Pancreas (tissue), 10 donors: Measurements from ENCODE around the gene DHRS4L2. TPM values are rescaled to one million over a fixed set of nuclear protein-coding genes. Genes with fewer than 3 reads are reported as not detected.

Experiments
- ATAC-seq, 4 donors: fragments of 200-7000 bp; cut with Tn5 transposase; one replicate each; pipeline versions ENCODE4 v1.8.0 to v1.9.1; 2020; ENCODE audit warnings: mild to moderate bottlenecking in 4 of 4, moderate library complexity in 4 of 4
- DNase-seq, 6 donors: peaks; one replicate each; pipeline ENCODE4 v3.0.0-alpha.2; 2020
- FAIRE-seq: peaks from 2 replicates; lab custom pipeline; 2012; peaks lifted over from hg19 to GRCh38; lab: Jason Lieb, UNC
- H3K27ac ChIP-seq, 4 donors: fragments of 200-600 bp; sonication (generic); 1 replicate in 3 of 4; 2 replicates in 1 of 4; pipeline versions ENCODE4 v1.5.0 to v1.8.0; 2020
- H3K27me3 ChIP-seq, 4 donors: fragments of 200-600 bp; one replicate each; pipeline ENCODE4 v1.8.0; 2021
- H3K36me3 ChIP-seq, 3 donors: fragments of 200-600 bp; sonication (generic) in 1 of 3; one replicate each; pipeline versions ENCODE4 v1.5.0 to v1.8.0; 2020 to 2021
- H3K4me1 ChIP-seq, 3 donors: fragments of 200-600 bp; one replicate each; pipeline ENCODE4 v1.8.0; 2021
- H3K4me3 ChIP-seq, 4 donors: fragments of 200-600 bp; sonication (generic) in 2 of 4; one replicate each; pipeline versions ENCODE4 v1.5.0 to v1.8.0; 2020 to 2021
- H3K9me3 ChIP-seq, 4 donors: fragments of 200-600 bp; one replicate each; pipeline ENCODE4 v1.8.0; 2021
- WGBS, 2 donors: extraction: QIAGEN DNeasy Blood & Tissue Kit; methylation state at CpG; one replicate each; pipeline ENCODE4 v1.1.7; 2013; 5-methylcytosine and 5-hydroxymethylcytosine counted together
- intact Hi-C, 3 donors: fragments of 100-400 bp; cut with DNase I; formaldehyde crosslinking; loops; one replicate each; pipeline versions ENCODE4 v1.11.1 to v1.14.2; 2022
- polyA plus RNA-seq, 2 donors: library from polyadenylated mRNA; stranded (reverse); fragments of 200-250 nt; gene quantifications; one replicate each; pipeline ENCODE4 v1.2.3, GENCODE V29; 2013
- total RNA-seq, 6 donors: library from RNA; stranded (reverse); fragmentation: NEBNext Ultra II Directional in 4 of 6; extraction: Animal tissue kit (Norgen Biotek cat#: 25700) in 4 of 6; gene quantifications; one replicate each; pipeline versions ENCODE4 v1.2.1 to v1.2.4, GENCODE V29; 2021 to 2023
- TF ChIP-seq, protein P1 (sequence below), 4 donors: fragments of 200-600 bp; sonication (generic) in 3 of 4; IDR thresholded peaks; one replicate each; pipeline versions ENCODE4 v1.5.0 to v1.8.0; 2021; ENCODE audit warnings: antibody characterized with exemption in 4 of 4
- donor health status: healthy with polysubstance abuse.
- donor health status: DM: no; HTN: no; CAD: no; lungs with moderate emphysema.
- donor health status: DM: no; HTN: no; CAD: no.
- donor health status: control.
- donor health status: control.
- donor health status: Bipolar disorder and iron deficiency.
- donor health status: DM: yes; HTN: yes; CAD: no.
- donor health status: DM: no; HTN: no; CAD: no.
- donor health status: DM: no; HTN: no; CAD: no.
- donor health status: DM: yes; HTN: yes; CAD: no.

The DHRS4L2 gene
- total and polyA plus RNA-seq, 8 donors, result 10.3 to 35.0 (median 12.5) TPM

DNA sequence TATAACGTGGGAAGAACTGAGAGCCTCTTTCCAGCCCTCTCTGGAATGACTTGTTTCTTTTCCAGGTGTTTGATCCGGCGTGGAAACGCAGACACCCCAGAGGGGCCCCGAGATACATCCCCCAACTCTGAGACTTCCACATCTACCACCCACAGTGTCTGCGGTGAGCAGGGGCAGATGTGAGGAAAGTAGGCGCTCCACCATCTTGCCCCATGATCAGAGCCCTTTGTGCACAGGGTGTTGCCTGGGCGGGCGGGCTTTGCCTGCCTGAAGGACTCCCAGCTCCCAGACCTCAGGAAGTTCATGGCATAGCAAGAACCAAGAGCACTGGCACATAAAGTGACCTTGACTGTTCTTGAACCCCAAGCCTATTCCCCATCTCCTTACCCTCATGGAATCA is 65.9 kb downstream of the DHRS4L2 start:
- TF ChIP-seq, protein P1, sequence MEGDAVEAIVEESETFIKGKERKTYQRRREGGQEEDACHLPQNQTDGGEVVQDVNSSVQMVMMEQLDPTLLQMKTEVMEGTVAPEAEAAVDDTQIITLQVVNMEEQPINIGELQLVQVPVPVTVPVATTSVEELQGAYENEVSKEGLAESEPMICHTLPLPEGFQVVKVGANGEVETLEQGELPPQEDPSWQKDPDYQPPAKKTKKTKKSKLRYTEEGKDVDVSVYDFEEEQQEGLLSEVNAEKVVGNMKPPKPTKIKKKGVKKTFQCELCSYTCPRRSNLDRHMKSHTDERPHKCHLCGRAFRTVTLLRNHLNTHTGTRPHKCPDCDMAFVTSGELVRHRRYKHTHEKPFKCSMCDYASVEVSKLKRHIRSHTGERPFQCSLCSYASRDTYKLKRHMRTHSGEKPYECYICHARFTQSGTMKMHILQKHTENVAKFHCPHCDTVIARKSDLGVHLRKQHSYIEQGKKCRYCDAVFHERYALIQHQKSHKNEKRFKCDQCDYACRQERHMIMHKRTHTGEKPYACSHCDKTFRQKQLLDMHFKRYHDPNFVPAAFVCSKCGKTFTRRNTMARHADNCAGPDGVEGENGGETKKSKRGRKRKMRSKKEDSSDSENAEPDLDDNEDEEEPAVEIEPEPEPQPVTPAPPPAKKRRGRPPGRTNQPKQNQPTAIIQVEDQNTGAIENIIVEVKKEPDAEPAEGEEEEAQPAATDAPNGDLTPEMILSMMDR (IDR thresholded peaks at IDR 0.05), result no peak
- no peak for ATAC-seq
- peaks cover 0 to 9% (median 0%) of the 10 kb centered on the region in 3 donors for H3K4me1 ChIP-seq
- intact Hi-C loops, result loop anchor here in 2 of 3 donors (5.0 kb wide), 1 partner anchor 38 kb away; the partner anchor contains the start of gene PCK2 (in 2 of the 2)
- H3K36me3 ChIP-seq, result no peaks in the 10 kb centered on the region
- DNase-seq, result no peak
- H3K27me3 ChIP-seq, result no peaks in the 10 kb centered on the region
- 87 to 94% methylated on average over 9 of the region's 9 CpGs for WGBS, 2 donors
- no peak overlapping the region for H3K4me3 ChIP-seq
- no peak for FAIRE-seq
- no peak overlapping the region for H3K27ac ChIP-seq
- H3K9me3 ChIP-seq, result no peaks in the 10 kb centered on the region

Other genes starting within 250 kb of the DHRS4L2 start
- 10 to 100 TPM; 10.8 to 24.8 (median 12.7) TPM for gene DHRS4, start 35.2 kb upstream of the DHRS4L2 start, total RNA-seq
- gene DHRS4, start 35.2 kb upstream of the DHRS4L2 start, polyA plus RNA-seq, result 10 to 100 TPM; 26.4 to 27.7 TPM
- gene CARMIL3, start 63.1 kb downstream of the DHRS4L2 start, total RNA-seq, result under 1 TPM; 0.31 to 1.00 (median 0.71) TPM
- 1 to 10 TPM; 2.7 to 4.0 TPM for gene CARMIL3, start 63.1 kb downstream of the DHRS4L2 start, polyA plus RNA-seq
- not detected for gene CPNE6, start 82.6 kb downstream of the DHRS4L2 start, total RNA-seq
- under 1 TPM in 1 of 2 donors, not detected in 1; 0.07 TPM for gene CPNE6, start 82.6 kb downstream of the DHRS4L2 start, polyA plus RNA-seq
- gene PCK2, start 105.4 kb downstream of the DHRS4L2 start, total RNA-seq, result 100 to 1,000 TPM in 1 of 6 donors, 10 to 100 TPM in 5; 18.6 to 146 (median 23.1) TPM
- gene PCK2, start 105.4 kb downstream of the DHRS4L2 start, polyA plus RNA-seq, result 10 to 100 TPM; 12.8 to 20.3 TPM
- 10 to 100 TPM; 50.1 to 78.9 (median 60.3) TPM for gene DCAF11, start 125.8 kb downstream of the DHRS4L2 start, total RNA-seq
- 10 to 100 TPM; 34.2 to 41.6 TPM for gene DCAF11, start 125.8 kb downstream of the DHRS4L2 start, polyA plus RNA-seq
- gene NRL, start 126.0 kb downstream of the DHRS4L2 start, total RNA-seq, result 1 to 10 TPM in 3 of 6 donors, under 1 TPM in 3; 0.37 to 2.4 (median 1.1) TPM
- gene NRL, start 126.0 kb downstream of the DHRS4L2 start, polyA plus RNA-seq, result 1 to 10 TPM; 2.3 TPM
- 10 to 100 TPM in 1 of 6 donors, 1 to 10 TPM in 5; 2.7 to 12.0 (median 4.0) TPM for gene FITM1, start 141.7 kb downstream of the DHRS4L2 start, total RNA-seq
- 10 to 100 TPM in 1 of 2 donors, 1 to 10 TPM in 1; 3.4 to 11.1 TPM for gene FITM1, start 141.7 kb downstream of the DHRS4L2 start, polyA plus RNA-seq
- 100 to 1,000 TPM in 2 of 6 donors, 10 to 100 TPM in 4; 46.4 to 107 (median 68.8) TPM for gene PSME1, start 147.3 kb downstream of the DHRS4L2 start, total RNA-seq
- gene PSME1, start 147.3 kb downstream of the DHRS4L2 start, polyA plus RNA-seq, result 100 to 1,000 TPM in 1 of 2 donors, 10 to 100 TPM in 1; 88.9 to 132 TPM
- 10 to 100 TPM in 5 of 6 donors, 1 to 10 TPM in 1; 8.1 to 18.8 (median 13.5) TPM for gene EMC9, start 152.7 kb downstream of the DHRS4L2 start, total RNA-seq
- 10 to 100 TPM; 52.4 to 72.6 TPM for gene EMC9, start 152.7 kb downstream of the DHRS4L2 start, polyA plus RNA-seq
- 10 to 100 TPM; 33.9 to 90.3 (median 59.2) TPM for gene PSME2, start 157.7 kb downstream of the DHRS4L2 start, total RNA-seq
- 100 to 1,000 TPM; 180 to 285 TPM for gene PSME2, start 157.7 kb downstream of the DHRS4L2 start, polyA plus RNA-seq
- gene RNF31, start 158.6 kb downstream of the DHRS4L2 start, total RNA-seq, result 10 to 100 TPM; 25.8 to 44.2 (median 37.1) TPM
- 100 to 1,000 TPM; 124 to 169 TPM for gene RNF31, start 158.6 kb downstream of the DHRS4L2 start, polyA plus RNA-seq
- 10 to 100 TPM; 20.3 to 60.7 (median 27.9) TPM for gene IRF9, start 172.3 kb downstream of the DHRS4L2 start, total RNA-seq
- gene IRF9, start 172.3 kb downstream of the DHRS4L2 start, polyA plus RNA-seq, result 10 to 100 TPM; 50.7 to 60.8 TPM
- gene REC8, start 183.2 kb downstream of the DHRS4L2 start, total RNA-seq, result 1 to 10 TPM; 3.5 to 9.9 (median 4.5) TPM
- 10 to 100 TPM; 22.8 to 41.1 TPM for gene REC8, start 183.2 kb downstream of the DHRS4L2 start, polyA plus RNA-seq
- 10 to 100 TPM; 24.6 to 62.0 (median 31.0) TPM for gene IPO4, start 199.9 kb downstream of the DHRS4L2 start, total RNA-seq
- gene IPO4, start 199.9 kb downstream of the DHRS4L2 start, polyA plus RNA-seq, result 10 to 100 TPM; 21.3 to 29.4 TPM
- 10 to 100 TPM; 29.2 to 46.8 (median 38.4) TPM for gene TM9SF1, start 206.5 kb downstream of the DHRS4L2 start, total RNA-seq
- 10 to 100 TPM; 20.5 to 34.4 TPM for gene TM9SF1, start 206.5 kb downstream of the DHRS4L2 start, polyA plus RNA-seq
- gene TSSK4, start 216.8 kb downstream of the DHRS4L2 start, total RNA-seq, result under 1 TPM in 5 of 6 donors, not detected in 1; 0.16 to 0.66 (median 0.40) TPM
- under 1 TPM; 0.14 to 0.46 TPM for gene TSSK4, start 216.8 kb downstream of the DHRS4L2 start, polyA plus RNA-seq
- 10 to 100 TPM; 16.3 to 31.2 (median 22.4) TPM for gene CHMP4A, start 224.6 kb downstream of the DHRS4L2 start, total RNA-seq
- 10 to 100 TPM; 35.4 to 79.9 TPM for gene CHMP4A, start 224.6 kb downstream of the DHRS4L2 start, polyA plus RNA-seq
- 10 to 100 TPM in 2 of 6 donors, 1 to 10 TPM in 4; 7.8 to 11.9 (median 9.3) TPM for gene MDP1, start 227.1 kb downstream of the DHRS4L2 start, total RNA-seq
- gene MDP1, start 227.1 kb downstream of the DHRS4L2 start, polyA plus RNA-seq, result 10 to 100 TPM; 20.4 to 31.7 TPM
- 10 to 100 TPM; 32.5 to 65.1 (median 46.9) TPM for gene NEDD8, start 243.4 kb downstream of the DHRS4L2 start, total RNA-seq
- gene NEDD8, start 243.4 kb downstream of the DHRS4L2 start, polyA plus RNA-seq, result 100 to 1,000 TPM in 1 of 2 donors, 10 to 100 TPM in 1; 62.8 to 118 TPM
- gene GMPR2, start 244.0 kb downstream of the DHRS4L2 start, total RNA-seq, result 10 to 100 TPM; 24.3 to 37.0 (median 28.6) TPM
- 10 to 100 TPM; 23.6 to 48.1 TPM for gene GMPR2, start 244.0 kb downstream of the DHRS4L2 start, polyA plus RNA-seq